Measurements from ENCODE around the gene AGPAT3.

The AGPAT3 gene

GRCh38 chr21:43864313-43864961 is 586 bp upstream of the AGPAT3 start:
- DNase-seq (ENCODE audit: low read depth): no peak

DNA sequence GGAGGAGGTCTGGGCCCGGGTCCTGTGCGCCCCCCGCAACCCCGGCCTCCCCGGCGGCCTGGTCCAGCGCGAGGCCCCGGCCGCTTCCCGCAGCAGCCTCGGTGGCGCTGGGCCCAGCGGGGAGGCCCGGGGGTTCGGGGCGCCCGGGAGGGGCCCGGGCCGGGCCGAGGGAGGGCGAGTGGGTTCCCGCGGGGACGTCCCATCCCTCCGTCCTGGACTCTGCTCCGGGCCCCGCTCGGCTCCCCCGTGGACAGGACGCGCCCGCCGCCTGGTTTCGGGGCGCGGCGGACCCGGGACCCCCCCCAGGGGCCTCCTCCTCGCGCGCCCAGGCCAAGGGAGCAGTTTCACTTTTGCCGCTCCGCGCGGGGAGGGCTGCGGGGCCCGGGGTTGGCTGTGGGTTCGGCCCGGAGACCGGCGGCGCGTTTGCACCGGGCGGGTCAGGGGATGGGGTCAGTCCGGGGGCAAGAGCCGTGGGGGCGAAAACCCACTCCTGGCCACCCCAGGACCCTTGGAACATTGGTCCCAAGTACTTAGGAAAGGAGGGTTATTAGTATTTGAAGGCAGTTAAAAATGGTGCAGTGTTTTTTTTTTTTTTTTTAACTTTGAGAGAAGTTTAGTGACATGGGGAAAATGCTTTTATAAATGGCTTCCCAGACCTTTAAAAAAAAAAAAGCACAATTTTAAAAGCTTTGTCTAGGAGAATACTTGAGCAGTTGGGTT is 677 bp downstream of the AGPAT3 start:
- DNase-seq (ENCODE audit: low read depth): peak; percentile 23

DNA sequence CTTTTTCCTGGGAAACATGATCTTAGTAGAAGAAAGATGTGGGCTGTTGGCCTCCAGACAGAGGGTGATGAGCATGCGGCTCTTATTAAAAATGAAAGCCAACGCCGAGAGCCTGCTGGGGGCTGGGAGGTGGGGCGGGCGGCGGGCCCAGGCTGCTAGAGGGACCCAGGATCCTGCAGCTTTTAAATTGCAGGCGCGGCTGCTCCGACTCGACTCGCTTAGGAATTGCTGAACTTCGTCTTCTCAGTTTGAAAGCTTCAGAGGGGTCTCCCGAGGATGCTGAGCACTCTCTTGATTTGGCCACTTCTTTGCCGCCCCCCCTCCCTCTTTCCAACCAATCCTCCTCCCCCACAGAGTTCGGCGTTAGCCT is 1.2 kb downstream of the AGPAT3 start:
- no peak for DNase-seq (ENCODE audit: low read depth)

GRCh38 chr21:43866659-43867331 is 1.8 kb downstream of the AGPAT3 start:
- DNase-seq (ENCODE audit: low read depth): peak; percentile 28

GRCh38 chr21:43867332-43867703 is 2.3 kb downstream of the AGPAT3 start:
- no peak for DNase-seq (ENCODE audit: low read depth)

GRCh38 chr21:43867948-43868347 is 2.9 kb downstream of the AGPAT3 start:
- no peak for DNase-seq (ENCODE audit: low read depth)

DNA sequence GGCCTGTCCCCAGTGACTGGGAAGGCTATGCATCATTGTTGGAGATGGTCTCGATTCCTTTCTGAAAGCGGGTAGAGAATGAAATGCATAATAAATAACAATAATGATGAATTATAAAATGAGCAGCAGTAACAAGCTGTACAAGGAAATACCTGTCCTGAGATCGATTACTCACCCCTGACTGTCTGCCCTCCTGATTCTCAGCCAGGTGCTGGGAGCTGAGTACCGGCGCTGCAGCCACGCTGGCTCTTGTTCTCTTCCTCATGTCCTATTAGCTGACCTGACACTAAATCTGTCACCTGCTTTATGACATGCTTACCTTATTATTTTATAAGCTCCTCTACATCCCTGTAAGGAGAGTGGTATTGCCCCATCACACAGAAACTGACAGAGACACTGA is 3.4 kb downstream of the AGPAT3 start:
- no peak for DNase-seq (ENCODE audit: low read depth)

DNA sequence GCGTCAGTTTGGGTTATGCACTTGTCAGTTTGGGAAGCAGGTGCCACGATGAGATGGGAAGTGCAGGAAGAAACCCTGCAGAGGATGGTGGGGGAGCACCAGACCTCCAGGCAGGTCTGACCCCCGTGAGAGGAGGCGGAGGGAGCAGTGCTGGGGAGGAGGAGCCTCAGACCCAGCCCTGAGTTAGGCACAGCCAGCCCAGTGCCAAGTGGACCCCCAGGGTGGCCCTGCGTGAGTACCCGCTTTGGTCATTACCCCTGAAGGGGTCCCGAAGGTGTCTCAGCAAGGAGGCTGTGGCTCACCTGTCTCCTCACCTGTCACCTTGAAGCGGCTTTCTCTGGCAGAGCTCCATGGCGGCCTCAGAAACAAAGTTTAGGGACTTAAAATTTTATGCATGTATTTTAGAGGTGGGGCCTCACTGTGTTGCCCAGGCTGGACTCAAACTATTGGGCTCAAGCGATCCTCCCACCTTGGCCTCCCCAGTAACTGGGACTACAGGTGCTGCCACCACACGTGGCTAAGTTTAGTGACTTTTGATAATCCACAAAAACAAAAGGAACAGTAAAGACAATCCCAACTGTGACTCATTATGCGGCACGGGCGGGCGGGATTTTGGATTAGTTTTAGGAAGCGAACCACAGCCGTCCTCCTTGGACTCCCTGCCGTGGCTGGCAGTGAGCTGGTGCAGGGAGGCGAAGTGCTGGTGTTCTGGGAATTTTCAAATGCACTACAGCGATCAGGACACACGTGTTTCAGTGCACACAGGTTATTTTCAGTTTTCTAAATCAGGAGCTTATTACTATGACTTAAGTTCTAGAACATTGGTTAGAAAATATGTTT is 4.7 kb downstream of the AGPAT3 start:
- DNase-seq (ENCODE audit: low read depth): no peak

DNA sequence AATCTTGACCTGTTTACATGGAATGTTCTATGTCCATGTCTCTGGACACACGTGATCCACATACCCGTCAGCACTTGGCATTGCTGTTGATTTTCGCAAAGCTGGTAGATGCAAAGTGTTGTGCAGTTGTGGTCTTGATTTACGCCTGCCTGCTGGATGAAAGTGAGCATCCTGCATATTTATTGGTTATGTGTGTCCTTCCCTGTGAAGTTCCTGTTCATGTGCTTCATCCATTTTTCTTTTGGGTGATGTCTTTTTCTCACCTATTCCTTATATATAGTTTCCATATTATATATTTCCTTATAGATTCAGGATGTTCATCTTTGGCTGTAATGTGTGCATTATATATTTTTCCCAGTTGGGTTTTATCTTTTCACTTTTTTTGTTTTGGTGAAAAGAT is 6.5 kb downstream of the AGPAT3 start:
- DNase-seq (ENCODE audit: low read depth): no peak

GRCh38 chr21:43872531-43873197 is 7.6 kb downstream of the AGPAT3 start:
- DNase-seq (ENCODE audit: low read depth): no peak

DNA sequence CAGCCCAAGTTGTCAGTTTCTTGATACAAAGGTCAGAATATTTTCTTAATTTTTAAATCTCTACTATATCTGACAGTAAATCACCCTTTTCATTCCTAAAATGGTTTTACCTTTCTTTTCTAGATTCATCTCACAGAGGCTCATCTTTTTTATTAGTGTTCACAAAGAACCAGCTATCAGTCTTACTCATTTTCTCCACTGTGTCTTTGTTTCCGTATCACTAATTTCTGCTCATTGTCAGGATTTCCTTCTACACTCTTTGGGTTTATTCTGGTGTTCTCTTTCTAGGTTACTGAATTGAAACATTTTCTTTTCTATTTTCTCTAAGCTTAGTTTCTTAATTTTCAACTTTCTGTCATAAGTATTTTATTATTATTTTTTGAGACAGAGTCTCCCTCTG is 8.7 kb downstream of the AGPAT3 start:
- no peak for DNase-seq (ENCODE audit: low read depth)

- no peak for DNase-seq (ENCODE audit: low read depth)
Observed at GRCh38 chr21:43874085-43874805, 9.2 kb downstream of the AGPAT3 start.

- DNase-seq (ENCODE audit: low read depth): no peak
Observed at GRCh38 chr21:43876605-43877004, 11.6 kb downstream of the AGPAT3 start.

DNA sequence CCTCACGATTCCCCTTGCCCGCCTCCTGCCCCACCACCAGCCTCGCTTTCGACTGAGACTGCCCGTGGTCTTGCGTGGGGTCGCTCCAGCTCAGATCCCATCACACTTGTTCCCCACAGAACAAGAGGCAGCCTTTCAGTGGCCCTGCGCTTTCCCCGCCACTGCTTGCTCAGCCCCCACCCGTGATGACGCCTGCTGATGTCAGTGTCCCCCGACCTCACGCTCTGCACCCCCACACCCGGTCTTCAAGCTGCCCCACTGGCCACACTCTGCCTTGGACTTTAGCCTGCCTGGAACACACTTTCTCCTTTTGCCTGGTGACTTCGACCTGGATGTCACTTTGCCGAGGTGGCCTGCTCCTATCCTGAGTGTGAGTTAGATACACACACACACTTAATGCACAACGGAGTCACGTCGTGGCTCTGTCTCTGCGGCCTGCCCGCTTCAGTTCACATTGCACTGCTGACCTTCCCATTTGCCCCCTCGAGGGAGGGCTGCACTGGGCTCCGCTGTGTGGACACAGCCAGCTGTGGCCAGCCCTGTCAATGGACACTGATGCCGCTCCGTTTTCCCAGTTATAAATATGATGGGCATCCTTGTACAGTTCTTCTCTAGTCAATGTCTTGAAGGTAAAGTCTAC is 13.0 kb downstream of the AGPAT3 start:
- no peak for DNase-seq (ENCODE audit: low read depth)

- DNase-seq (ENCODE audit: low read depth): no peak
Observed at GRCh38 chr21:43879348-43880110, 14.5 kb downstream of the AGPAT3 start.

GRCh38 chr21:43880111-43880985 is 15.3 kb downstream of the AGPAT3 start:
- no peak for DNase-seq (ENCODE audit: low read depth)

DNA sequence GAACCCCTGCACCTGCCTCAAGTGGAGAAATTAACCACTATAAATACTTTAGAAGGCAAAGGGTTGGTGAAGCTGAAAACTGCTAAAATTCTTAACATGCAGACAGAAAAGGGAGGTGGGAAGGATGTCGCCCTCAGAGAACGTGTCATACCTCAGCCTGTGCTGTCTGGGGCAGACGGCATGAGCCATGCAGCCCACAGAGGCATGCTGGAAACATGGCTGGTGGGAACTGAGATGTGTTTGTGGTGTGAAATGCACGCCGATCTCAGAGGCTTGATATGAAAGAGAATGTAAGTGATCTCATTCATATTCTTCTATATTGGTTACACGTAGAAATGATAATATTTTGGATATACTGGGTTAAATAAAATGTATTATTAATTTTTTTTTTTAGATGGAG is 16.3 kb downstream of the AGPAT3 start:
- no peak for DNase-seq (ENCODE audit: low read depth)

- no peak for DNase-seq (ENCODE audit: low read depth)
Observed at GRCh38 chr21:43881935-43882334, 16.9 kb downstream of the AGPAT3 start.

- DNase-seq (ENCODE audit: low read depth): no peak
Observed at GRCh38 chr21:43882952-43883545, 18.0 kb downstream of the AGPAT3 start.

All from activated T-helper 1 cell treated with Interleukin-2 at 50 U/mL for 16 hours (primary cell).